Measurements from ENCODE around the gene BBX.

BBX gene

DNA sequence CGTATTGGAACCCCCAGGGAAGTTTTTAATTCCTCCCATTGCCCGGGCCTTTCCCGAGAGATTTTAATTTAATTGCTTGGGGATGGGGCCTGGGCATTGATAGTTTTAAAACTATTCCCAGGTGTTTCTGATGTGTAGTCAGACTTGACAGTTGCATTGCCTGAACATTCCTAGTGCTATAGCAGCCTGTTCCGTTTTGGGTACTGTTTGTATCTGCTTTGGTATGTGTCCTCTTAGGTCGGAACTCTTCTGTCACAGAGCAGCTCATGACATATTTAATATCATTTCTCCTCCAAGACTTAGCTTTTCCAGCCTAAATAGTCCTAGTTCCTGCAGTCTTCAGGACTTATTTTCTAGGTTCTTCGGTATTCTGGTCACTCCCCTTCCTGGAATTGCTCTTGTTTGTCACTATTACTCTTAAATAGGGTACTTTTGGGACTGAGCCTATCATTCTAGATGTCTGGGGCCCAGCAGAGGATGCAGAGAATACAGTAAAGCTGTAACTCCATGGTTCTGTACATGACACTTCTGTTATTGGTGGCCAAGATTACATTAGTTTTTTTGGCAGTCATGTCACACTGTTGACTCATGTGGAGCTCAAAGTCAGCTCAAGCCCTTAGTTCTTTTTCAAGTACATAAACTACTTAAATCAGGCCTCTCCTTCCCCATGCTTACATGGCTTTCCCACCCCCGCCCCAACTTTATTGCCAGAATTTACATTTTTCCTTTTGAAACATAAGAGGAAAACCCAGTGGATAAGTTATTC, 81.5 kb downstream of the BBX start:
- DNase-seq, result no peak

GRCh38 chr3:107611775-107612469, 89.2 kb downstream of the BBX start:
- no peak for DNase-seq

- no peak for DNase-seq
Observed at GRCh38 chr3:107612664-107613084, 89.9 kb downstream of the BBX start.

GRCh38 chr3:107619549-107619948, 96.8 kb downstream of the BBX start:
- DNase-seq, result no peak

DNA sequence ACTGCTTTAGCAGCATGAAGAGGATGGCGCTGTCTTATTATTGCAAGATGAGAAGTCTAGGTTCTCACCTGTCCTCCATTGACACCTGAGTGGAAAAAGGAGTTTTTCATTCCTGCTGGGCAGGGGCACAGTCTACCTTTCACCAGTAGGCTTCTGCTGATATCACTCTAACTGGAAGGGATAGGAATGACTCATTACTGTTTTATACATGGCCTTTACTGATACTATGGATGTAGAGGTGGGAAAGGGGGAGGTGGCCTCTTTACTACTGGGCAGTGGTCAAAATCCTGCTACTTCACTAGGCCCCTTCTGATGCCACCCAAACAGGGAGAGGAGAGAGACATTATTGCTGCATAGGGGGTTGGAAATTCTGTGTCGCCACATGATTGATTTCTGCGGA, 97.8 kb downstream of the BBX start:
- no peak for DNase-seq

GRCh38 chr3:107621465-107621864, 98.7 kb downstream of the BBX start:
- no peak for DNase-seq

GRCh38 chr3:107627962-107628542, 105.3 kb downstream of the BBX start:
- DNase-seq, result no peak

DNA sequence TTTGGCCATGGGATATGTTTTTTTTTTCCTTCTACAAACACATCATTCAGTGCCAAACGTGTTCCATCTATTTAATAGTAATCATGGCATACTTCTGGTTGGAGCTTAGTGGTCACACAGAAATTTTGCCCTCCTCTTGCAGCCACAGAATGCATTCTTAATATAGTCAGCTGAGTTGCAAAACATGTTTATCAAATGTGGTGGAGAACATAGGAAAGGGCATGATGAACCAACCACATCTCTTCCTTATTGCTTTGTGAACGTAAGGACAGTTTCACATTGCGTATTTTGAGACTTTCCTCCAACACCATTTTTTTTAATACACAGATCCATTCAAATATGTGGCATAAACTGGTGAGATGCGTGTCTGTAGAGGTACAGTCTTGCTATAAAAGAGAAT, 106.8 kb downstream of the BBX start:
- no peak for DNase-seq

DNA sequence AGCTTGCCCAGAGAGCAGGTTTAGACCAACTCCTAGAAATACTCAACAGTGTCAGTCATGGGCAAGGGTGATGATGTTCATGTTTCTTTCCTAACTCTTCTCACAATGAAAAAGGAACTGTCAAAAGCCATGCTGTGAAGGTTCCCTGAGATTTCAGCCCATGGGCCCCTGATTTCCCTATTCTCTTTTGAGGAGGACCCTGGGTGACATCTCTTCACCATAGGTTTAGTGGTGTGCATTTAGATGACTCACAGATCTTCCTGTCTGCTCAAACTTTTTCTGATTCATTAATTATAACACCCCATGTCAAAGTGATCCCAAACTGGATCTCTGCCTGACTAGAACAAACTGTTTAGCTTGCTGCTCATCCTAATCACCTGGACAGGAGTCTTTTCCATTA, 108.0 kb downstream of the BBX start:
- no peak for DNase-seq

DNA sequence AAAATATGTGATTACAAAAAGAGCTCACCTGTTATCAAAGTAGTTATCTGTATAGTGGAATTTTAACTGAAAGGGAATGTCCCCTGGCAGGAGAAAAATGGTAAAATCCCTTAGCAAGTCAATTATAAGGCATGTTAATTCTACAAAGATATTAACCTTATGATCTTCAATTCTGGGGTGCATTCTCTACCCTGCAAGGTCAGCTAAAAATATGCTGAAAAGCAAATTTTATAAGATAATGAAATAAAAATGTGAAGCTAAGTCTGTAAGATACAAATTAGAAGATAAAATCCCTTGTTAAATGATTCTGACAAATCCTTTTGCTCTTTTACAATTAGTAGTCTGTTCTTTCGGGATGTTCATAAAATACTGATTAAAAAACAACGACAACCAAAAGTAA, 109.8 kb downstream of the BBX start:
- DNase-seq, result no peak

GRCh38 chr3:107633327-107634098, 110.8 kb downstream of the BBX start:
- DNase-seq, result no peak

DNA sequence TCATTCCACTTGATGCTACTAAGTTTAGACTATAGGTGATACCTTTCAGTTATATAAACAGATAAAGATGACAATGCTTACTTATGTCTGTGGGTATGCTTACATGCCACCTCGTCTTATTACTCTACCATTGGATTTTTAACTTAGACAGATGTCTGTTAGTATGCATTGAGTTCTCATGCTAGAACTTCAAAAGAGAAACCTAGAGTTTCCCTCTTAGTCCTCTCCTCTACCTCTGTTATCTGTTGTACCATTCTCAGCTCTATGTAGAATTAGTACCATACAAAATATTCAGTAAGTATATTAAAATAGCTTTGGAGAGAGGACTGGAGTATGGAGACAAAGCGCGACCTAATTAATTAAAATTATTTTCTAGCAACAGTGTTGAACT, 111.3 kb downstream of the BBX start:
- DNase-seq, result no peak

DNA sequence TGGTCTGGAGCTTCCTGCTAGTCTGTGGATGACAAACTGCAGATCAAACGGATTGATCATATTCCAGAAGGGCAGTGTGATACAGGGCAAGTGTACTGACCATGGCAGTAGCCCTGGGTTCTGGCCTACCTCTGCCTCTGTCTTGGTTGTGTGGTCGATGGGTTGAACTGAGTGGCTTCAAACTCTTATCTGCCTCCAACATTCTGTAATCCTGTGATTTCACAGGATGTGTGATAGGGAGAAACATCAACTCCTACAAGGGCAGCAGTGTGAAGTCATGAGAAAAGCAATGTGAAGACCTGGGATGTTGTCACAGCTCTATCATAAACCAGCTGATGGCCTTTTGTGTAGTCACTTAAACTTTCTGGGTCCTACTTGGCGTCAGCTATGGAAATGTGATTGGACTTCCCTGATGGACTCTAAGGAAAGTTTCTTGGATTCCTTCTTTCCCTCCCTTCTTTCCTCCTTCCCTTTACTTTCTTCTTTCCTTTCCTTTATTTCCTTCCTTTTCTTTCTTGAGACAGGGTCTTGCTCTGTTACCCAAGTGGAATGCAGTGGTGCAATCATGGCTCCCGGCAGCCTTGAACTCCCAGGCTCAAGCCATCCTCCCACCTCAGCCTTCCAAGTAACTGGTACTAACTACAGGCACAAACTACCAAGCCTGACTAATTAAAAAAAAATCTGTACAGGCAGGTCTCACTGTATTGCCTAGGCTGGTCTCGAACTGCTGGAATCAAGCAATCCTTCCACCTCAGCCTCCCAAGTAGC, 114.8 kb downstream of the BBX start:
- DNase-seq, result no peak

DNA sequence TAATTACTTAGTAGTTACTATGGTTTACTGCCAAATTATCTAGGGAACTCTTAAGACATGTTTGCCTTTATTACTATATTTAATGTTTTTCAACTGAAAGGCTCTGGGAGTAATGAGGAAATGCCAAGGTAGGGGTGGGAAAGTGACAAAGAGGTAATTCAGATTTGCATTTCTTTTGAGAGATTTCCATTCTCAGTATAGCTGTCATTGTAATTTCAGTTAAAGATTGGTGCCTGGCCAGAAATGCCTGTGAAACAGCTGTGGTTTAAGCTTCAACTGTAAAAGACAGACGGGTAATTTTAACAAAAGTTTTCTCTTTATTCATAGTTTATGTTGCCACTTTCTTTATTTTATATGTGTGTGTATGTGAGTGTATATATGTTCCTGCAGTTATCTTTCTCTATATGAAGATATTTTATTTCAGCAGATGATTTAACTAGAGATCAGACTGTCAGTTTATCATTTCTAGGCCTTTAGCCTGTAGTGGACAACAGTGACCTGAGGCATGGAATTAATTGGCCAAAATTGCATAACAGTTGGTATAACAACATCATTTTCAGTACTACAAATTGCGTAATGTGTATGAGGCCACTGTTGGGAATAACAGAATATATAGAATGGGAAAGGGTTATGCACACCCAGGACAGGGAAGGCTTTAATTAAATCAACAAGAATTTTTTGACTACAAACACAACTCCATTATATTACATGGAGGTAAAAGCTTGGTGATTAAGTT, 119.0 kb downstream of the BBX start:
- no peak for DNase-seq

- DNase-seq, result no peak
Observed at GRCh38 chr3:107643038-107643883, 120.5 kb downstream of the BBX start.

- no peak for DNase-seq
Observed at GRCh38 chr3:107644631-107645030, 121.9 kb downstream of the BBX start.

DNA sequence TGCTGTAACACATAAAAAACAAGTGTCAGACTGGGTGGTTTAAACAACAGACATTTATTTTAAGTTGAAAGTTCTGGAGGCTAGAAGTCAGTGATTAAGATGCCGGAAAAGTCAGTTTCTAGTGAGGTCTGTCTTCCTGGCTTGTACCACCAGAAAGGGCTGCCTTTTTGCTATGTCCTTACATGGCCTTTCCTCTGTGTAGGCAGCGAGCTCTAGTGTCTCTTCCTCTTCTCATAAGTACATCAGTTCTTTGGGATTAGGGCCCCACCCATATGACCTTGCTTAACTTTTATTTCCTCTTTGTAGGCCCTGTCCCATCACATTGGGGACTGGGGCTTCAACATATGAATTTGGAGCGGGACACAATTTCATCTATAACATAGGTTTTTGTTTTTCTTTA, 128.0 kb downstream of the BBX start:
- DNase-seq, result no peak

GRCh38 chr3:107651782-107652181, 129.0 kb downstream of the BBX start:
- DNase-seq, result no peak

DNA sequence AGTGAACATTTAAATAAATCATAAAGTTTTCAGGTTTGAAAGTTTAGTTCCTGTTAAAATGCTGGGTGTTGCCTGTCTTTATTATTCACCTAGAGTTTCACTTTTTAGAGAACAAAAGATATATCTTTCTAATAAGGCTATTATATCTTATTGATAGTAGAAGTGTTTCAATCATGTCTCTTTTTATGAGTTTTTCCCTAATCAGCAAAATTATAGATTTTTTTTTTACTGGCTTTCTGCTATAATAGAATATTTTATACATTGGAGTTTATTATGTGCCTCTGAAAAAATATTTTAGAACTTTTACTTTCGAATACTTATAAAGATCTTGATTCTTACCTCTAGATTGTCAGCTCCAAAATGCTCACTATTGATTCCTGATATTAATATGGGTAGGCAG, 131.5 kb downstream of the BBX start:
- DNase-seq, result no peak

DNA sequence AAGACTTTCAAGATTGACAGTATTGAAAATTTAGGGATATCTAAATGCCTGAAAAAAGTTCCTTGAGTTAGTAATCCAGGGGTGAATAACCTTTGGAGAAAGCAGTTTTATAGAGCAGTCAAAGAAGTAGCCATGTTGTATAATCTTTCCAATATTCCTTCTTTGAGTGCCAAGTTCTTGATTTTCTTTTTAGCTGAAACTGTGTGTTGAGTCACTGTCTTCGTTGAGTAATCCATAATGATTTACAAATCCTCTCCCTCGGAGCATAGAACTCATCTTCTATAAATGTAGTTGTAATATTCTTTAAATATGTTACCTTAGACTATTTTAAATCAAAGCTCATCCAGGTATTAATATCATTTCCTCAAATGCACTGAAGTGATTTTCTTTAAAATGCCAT, 135.2 kb downstream of the BBX start:
- no peak for DNase-seq
